SU-DHL-6 (cell line): Measurements from ENCODE around the gene UBE2O.
A peak's percentile ranks its signal among the peaks of the same experiment; 100 is the strongest.

Experiments used
- H2AFZ ChIP-seq: fragments of 200-600 bp; sonication (generic); 2 replicates; pipeline ENCODE4 v1.6.1; 2014; ENCODE audit warnings: low read depth, mild to moderate bottlenecking, moderate library complexity, mixed read lengths, antibody characterized with exemption, low read length; ENCODE audit not compliant: severe bottlenecking
- H3F3A ChIP-seq: fragments of 200-600 bp; shearing (Covaris generic); 2 replicates; pipeline ENCODE4 v1.6.0; 2016; ENCODE audit warnings: antibody characterized with exemption, mild to moderate bottlenecking; ENCODE audit not compliant: insufficient read depth
- H3K27ac ChIP-seq: fragments of 200-600 bp; sonication (generic); 2 replicates; pipeline ENCODE4 v1.5.1; 2016; ENCODE audit warnings: low read depth, mild to moderate bottlenecking, low read length, moderate library complexity, mixed read lengths
- H3K27me3 ChIP-seq: fragments of 200-600 bp; sonication (generic), shearing (Covaris generic); 2 replicates; pipeline ENCODE4 v1.6.0; 2014; ENCODE audit warnings: mild to moderate bottlenecking, low read length
- H3K36me3 ChIP-seq: fragments of 200-600 bp; sonication (generic); 2 replicates; pipeline ENCODE4 v1.6.1; 2014; ENCODE audit warnings: mild to moderate bottlenecking, low read length, mixed read lengths
- H3K4me2 ChIP-seq: fragments of 300-600, 200-600 bp; shearing (Covaris generic), sonication (generic); 2 replicates; pipeline ENCODE4 v1.6.0; 2014; ENCODE audit warnings: low read length, low read depth, mild to moderate bottlenecking; ENCODE audit not compliant: poor library complexity, severe bottlenecking
- H3K4me3 ChIP-seq: fragments of 200-600 bp; sonication (generic); 2 replicates; pipeline ENCODE4 v1.5.1; 2014; ENCODE audit warnings: antibody characterized with exemption, low read length, mild to moderate bottlenecking, mixed read lengths; ENCODE audit not compliant: insufficient read depth, poor library complexity, severe bottlenecking
- H3K79me2 ChIP-seq: fragments of 200-600 bp; sonication (generic); 2 replicates; pipeline ENCODE4 v1.6.1; 2014; ENCODE audit warnings: mild to moderate bottlenecking, low read length, moderate library complexity; ENCODE audit not compliant: insufficient read depth
- H3K9ac ChIP-seq: fragments of 200-600 bp; sonication (generic); 2 replicates; pipeline ENCODE4 v1.7.0; 2014; ENCODE audit warnings: mild to moderate bottlenecking, low read length
- H3K9me2 ChIP-seq: fragments of 200-600 bp; sonication (generic); replicated peaks from 2 replicates; pipeline ENCODE4 v1.6.1; 2014; ENCODE audit warnings: low read length; ENCODE audit not compliant: insufficient read depth
- H3K9me3 ChIP-seq: fragments of 200-600 bp; sonication (generic); 2 replicates; pipeline ENCODE4 v1.6.1; 2014; ENCODE audit warnings: low read length, mixed read lengths; ENCODE audit not compliant: insufficient read depth
- H4K20me1 ChIP-seq: fragments of 200-600 bp; sonication (generic); 2 replicates; pipeline ENCODE4 v1.6.1; 2014; ENCODE audit warnings: low read depth, mild to moderate bottlenecking, antibody characterized with exemption, low read length, moderate library complexity, mixed read lengths
- EZH2phosphoT487 ChIP-seq: fragments of 200-600 bp; sonication (generic), shearing (Covaris generic); conservative IDR thresholded peaks from 2 replicates; pipeline ENCODE4 v1.6.1; 2018; ENCODE audit warnings: mild to moderate bottlenecking, antibody characterized with exemption, low read length, moderate library complexity, mixed read lengths
- TF ChIP-seq, protein P1 (sequence below): fragments of 200-600 bp; sonication (generic); IDR thresholded peaks from one replicate; pipeline ENCODE4 v1.5.1; 2017; ENCODE audit warnings: antibody characterized with exemption, mild to moderate bottlenecking, low read length, moderate library complexity; ENCODE audit not compliant: insufficient read depth, poor library complexity, severe bottlenecking

Gene UBE2O

GRCh38 chr17:76407509-76407908 is 45.4 kb downstream of the UBE2O start:
- no peaks in the 10 kb centered on the region for H3K79me2 ChIP-seq
- no peak overlapping the region for H3K4me3 ChIP-seq
- no peak overlapping the region for H3K4me2 ChIP-seq
- H3K9me3 ChIP-seq, result no peaks in the 10 kb centered on the region
- no peaks in the 10 kb centered on the region for H4K20me1 ChIP-seq
- no peak overlapping the region for H2AFZ ChIP-seq
- H3K27me3 ChIP-seq, result no peaks in the 10 kb centered on the region
- no peaks in the 10 kb centered on the region for H3K36me3 ChIP-seq
- TF ChIP-seq, protein P1, sequence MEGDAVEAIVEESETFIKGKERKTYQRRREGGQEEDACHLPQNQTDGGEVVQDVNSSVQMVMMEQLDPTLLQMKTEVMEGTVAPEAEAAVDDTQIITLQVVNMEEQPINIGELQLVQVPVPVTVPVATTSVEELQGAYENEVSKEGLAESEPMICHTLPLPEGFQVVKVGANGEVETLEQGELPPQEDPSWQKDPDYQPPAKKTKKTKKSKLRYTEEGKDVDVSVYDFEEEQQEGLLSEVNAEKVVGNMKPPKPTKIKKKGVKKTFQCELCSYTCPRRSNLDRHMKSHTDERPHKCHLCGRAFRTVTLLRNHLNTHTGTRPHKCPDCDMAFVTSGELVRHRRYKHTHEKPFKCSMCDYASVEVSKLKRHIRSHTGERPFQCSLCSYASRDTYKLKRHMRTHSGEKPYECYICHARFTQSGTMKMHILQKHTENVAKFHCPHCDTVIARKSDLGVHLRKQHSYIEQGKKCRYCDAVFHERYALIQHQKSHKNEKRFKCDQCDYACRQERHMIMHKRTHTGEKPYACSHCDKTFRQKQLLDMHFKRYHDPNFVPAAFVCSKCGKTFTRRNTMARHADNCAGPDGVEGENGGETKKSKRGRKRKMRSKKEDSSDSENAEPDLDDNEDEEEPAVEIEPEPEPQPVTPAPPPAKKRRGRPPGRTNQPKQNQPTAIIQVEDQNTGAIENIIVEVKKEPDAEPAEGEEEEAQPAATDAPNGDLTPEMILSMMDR, result no peak
- TF ChIP-seq EZH2phosphoT487, result no peak
- no peaks in the 10 kb centered on the region for H3K9me2 ChIP-seq
- no peak overlapping the region for H3K27ac ChIP-seq
- H3F3A ChIP-seq, result no peaks in the 10 kb centered on the region
- no peak overlapping the region for H3K9ac ChIP-seq

- no peak overlapping the region for H2AFZ ChIP-seq
- no peak overlapping the region for H3K9ac ChIP-seq
- H3K36me3 ChIP-seq, result no peaks in the 10 kb centered on the region
- no peak for TF ChIP-seq EZH2phosphoT487
- TF ChIP-seq, protein P1, result no peak
- H3K9me2 ChIP-seq, result no peaks in the 10 kb centered on the region
- no peaks in the 10 kb centered on the region for H3K79me2 ChIP-seq
- no peak overlapping the region for H3K4me3 ChIP-seq
- H3K27me3 ChIP-seq, result no peaks in the 10 kb centered on the region
- H3K27ac ChIP-seq, result no peak overlapping the region
- no peaks in the 10 kb centered on the region for H4K20me1 ChIP-seq
- H3K9me3 ChIP-seq, result no peaks in the 10 kb centered on the region
- peak overlapping the region; percentile 8 for H3K4me2 ChIP-seq
- no peaks in the 10 kb centered on the region for H3F3A ChIP-seq
Observed at GRCh38 chr17:76405967-76406647, 46.8 kb downstream of the UBE2O start.

DNA sequence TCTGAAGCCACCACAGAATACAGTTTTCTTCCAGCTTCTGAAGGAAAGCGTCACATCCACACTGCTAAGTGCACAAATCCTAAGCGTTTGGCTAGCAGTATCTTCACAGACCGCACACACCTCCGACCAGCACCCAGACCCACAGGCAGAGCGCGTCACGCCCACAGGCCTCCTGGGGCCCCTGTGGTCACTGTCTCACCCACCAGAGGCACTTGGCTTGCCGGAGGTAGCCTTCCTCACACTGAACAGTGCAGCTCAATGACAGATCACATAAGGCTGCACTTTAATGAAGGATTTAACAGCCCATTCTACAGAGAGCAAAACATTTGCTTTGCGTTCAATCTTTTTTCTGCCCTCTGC is 47.4 kb downstream of the UBE2O start:
- no peak overlapping the region for H3K27ac ChIP-seq
- H4K20me1 ChIP-seq, result no peaks in the 10 kb centered on the region
- no peaks in the 10 kb centered on the region for H3F3A ChIP-seq
- H3K9ac ChIP-seq, result no peak overlapping the region
- H3K4me2 ChIP-seq, result no peak overlapping the region
- H3K4me3 ChIP-seq, result no peak overlapping the region
- no peaks in the 10 kb centered on the region for H3K9me2 ChIP-seq
- no peak overlapping the region for H2AFZ ChIP-seq
- no peaks in the 10 kb centered on the region for H3K36me3 ChIP-seq
- no peak for TF ChIP-seq EZH2phosphoT487
- TF ChIP-seq, protein P1, result no peak
- no peaks in the 10 kb centered on the region for H3K79me2 ChIP-seq
- H3K27me3 ChIP-seq, result no peaks in the 10 kb centered on the region
- no peaks in the 10 kb centered on the region for H3K9me3 ChIP-seq
